NCI-H1048 (cell line): Measurements from ENCODE around the gene FOXRED1.
A peak's percentile ranks its signal among the peaks of the same experiment; 100 is the strongest.
"Not testable (repeated sequence)": the region's sequence is repeated elsewhere in the genome, so short reads cannot be mapped to it uniquely, and the experiment has no call there.

Experiments
- DNase-seq: peaks from one replicate; lab custom pipeline; 2025; lab: John Stamatoyannopoulos, UW

The FOXRED1 gene

GRCh38 chr11:126268708-126269579 lies at the start of gene FOXRED1, which contains the start of gene SRPRA:
Gene FOXRED1, plus strand, starts transcription at chr11:126269154. Its CDS starts 53 bp downstream, at chr11:126269207.
Gene SRPRA, minus strand, starts transcription at chr11:126268895. Its CDS starts 91 bp downstream, at chr11:126268804.
- peak; percentile 95 for DNase-seq

DNA sequence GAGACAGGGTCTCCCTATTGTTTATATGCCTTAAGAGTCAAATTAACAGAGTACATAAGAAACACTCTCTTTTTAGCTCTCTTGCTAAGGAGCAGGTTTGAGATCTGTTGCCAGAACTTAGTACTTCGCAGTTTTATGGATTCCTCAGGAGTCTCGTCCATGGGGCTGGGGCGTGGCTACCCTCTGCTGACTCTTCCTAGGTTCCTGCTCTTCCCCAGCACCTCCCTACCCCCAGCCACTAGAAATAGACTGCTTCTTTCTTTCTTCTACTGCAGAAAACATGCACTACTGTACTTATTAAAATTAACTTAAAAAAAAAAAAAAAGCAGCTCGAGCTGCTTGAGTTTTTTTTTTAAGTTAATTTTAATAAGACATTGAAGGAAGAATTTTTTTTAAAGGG lies 49.4 kb upstream of the FOXRED1 start:
- no peak for DNase-seq

GRCh38 chr11:126224647-126225294 lies 44.2 kb upstream of the FOXRED1 start:
- DNase-seq = no peak

- no peak for DNase-seq
These were observed 43.7 kb upstream of the FOXRED1 start for GRCh38 chr11:126225295-126225665.

DNA sequence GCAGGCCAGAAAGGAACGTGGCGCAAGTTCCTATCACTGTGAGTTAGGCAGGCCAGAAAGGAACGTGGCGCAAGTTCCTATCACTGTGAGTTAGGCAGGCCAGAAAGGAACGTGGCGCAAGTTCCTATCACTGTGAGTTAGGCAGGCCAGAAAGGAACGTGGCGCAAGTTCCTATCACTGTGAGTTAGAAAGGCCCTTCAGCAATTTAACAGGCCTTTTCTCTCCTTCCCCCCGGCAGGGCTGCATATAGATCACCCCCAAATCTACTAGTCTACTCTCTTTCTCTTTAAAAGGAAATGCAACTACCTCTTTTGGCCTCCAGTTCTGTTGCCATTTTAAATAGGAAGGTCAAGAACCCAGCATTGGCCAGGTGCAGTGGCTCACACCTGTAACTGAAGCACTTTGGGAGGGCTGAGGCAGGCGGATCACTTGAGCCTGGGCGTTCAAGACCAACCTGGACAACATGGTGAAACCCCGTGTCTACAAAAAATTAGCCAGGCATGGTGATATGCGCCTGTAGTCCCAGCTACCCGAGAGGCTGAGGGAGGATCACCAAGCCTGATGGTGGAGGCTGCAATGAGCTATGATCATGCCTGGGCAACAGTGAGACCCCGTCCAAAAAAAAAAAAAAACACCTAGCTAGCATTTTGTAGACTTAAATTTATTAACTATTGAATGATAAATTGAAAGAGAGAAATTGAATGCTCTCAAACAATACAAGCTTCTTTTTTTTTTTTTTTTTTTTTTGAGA lies 42.4 kb upstream of the FOXRED1 start:
- DNase-seq = no peak

DNA sequence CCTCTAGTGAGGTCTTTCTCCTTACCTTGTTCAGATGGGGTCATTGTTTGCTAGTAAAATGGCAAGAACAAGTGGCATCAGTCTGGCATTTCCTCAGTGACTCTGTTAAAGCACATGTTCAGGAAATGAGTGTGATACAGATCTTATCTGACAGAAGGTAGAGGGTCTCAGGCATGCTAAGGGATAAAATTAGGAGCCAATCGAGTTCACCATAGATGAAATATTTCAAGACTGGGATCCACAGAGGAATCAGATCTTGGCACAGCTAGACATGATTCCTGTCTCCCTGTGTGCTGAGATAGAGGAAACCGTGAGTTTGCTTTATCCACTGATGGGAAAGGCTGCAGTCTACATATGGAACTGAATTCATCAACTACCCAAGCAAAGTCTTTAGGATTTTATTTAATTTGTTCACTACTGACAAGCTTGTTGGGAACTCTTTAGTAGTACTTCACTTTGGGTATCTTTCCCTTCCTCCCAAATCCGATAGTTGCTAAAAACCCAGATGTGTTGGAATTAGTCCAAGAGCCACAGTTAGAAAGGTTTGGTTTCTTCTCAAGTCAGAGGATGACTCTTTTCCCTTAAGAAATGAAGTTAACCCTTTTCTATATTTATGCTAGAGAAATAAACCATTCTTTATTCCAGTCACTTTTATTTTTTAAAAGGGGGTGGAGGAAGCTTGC lies 39.0 kb upstream of the FOXRED1 start:
- DNase-seq = no peak

DNA sequence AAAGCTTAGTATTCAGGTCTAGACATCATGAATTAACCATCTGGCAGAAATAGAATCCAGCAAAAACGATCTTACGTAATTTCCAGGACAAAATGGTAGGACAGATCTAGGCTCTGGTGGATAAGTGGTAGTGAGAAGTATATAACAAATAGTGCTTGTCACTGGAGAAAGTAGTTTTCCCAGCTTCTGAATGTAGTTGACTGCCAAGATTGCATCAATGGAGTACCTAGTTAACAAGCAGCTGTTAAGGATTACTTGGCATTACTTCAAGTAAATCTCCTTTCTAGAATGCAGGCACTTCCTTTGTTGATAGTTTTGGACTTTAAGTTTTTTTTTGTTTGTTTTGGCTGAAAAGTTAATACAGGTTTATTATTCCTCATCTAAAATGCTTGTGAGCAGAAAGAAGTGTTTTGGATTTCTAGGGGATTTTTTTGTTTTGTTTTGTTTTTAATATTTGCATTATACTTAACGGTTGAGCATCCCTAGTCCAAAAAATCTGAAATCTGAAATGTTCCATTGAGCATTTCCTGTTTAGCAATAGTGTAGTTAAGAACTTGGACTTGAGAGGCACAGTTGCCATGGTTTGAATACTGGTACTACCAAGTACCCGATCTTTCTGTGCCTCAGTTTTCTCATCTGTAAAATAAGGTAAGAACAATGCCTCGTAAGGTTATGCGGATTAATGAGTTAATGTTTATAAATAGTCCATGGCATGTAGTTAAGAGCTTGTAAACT lies 37.1 kb upstream of the FOXRED1 start:
- no peak for DNase-seq

GRCh38 chr11:126232683-126233082 lies 36.3 kb upstream of the FOXRED1 start:
- no peak for DNase-seq

GRCh38 chr11:126233391-126233790 lies 35.6 kb upstream of the FOXRED1 start:
- no peak for DNase-seq

DNA sequence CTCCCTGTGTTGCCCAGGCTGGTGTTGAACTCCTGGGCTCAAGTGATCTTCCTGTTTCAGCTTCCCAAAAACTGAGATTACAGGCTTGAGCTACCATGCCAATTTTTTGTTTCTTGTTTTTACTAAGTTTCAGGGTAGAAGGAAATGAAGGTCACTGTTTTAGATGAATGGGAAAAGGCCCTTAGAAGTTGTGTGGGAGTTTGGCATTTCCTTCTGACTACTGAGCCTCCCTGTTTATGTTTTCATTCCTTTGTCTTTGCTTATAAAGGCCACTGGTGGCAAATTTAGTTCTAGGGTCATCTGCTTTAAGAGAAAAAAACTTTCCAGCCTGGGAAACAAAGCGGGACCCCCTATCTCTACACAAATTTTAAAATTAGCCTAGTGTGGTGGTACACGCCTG lies 22.3 kb upstream of the FOXRED1 start:
- DNase-seq = no peak

DNA sequence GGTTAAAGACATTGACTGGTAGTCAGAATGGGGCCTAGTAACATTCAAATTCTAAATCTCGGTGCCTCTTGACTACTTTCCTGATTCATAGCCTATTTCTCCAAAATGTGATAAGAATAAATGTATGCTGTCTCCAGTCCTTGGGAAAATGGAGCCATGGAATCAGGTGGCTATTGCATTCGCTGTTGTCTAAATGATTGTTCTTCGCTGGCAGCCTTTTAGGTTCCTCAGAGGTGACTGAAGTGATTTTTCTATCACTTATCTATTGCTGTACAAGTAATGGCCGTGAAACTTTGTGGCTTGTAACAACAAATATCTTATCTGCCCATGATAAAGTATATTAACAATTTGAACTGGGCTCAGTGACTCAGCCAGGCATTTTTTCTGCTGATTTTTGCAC lies 15.7 kb upstream of the FOXRED1 start:
- no peak for DNase-seq

- no peak for DNase-seq
These were observed 14.1 kb upstream of the FOXRED1 start for GRCh38 chr11:126254819-126255218.

DNA sequence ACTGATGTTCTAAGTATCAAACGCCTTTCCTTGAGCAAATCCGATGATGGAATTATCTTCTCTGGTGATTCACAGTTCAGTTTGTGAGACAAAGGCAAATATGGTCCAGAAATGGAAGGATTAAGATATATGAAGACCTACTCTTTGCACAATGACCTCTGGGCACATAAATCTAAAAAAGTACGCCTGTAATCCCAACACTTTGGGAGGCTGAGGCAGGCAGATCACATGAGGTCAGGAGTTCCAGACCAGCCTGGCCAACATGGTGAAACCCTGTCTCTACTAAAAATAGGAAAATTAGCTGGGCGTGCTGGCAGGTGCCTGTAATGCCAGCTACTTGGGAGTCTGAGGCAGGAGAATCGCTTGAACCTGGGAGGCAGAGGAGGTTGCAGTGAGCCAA lies 13.4 kb upstream of the FOXRED1 start:
- DNase-seq = not testable (repeated sequence)

DNA sequence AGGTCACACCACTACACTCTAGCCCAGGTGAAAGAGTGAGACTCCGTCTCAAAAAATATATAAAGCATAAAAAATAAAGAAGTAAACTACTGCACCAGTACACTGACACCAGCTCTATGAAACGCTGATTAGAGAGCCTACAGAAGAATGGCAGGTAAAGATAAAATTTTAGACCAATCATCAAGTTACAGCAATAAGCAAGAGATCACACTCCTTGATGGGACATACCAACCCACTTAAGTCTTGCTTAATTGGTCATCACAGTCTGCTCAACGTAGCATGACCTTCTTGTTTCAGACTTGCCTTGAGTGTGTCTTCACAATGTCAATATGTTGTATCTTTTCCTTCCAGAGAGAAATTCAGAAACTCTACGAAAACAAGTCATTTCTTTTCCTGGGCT lies 12.7 kb upstream of the FOXRED1 start:
- DNase-seq = no peak

DNA sequence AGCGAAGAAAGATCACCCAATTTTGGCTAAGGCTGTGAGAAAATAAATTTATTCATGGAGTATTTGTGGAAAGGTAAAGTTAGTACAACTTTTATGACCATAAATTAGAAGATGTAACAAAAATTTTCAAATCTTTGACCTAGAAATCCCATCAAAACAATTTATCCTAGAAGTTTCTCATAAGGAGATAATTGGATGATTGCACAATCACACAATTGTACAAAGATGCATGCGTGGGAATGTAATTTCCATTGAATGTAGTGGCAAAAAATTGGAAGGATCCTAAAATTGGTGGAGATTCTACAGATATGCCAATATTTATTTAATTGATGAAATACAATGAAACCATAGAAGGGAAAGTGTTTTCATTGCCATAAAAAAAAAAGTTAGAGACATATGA lies 11.8 kb upstream of the FOXRED1 start:
- DNase-seq = no peak

- no peak for DNase-seq
These were observed 11.2 kb upstream of the FOXRED1 start for GRCh38 chr11:126257764-126258163.

- no peak for DNase-seq
These were observed 6.7 kb upstream of the FOXRED1 start for GRCh38 chr11:126262216-126262615.

DNA sequence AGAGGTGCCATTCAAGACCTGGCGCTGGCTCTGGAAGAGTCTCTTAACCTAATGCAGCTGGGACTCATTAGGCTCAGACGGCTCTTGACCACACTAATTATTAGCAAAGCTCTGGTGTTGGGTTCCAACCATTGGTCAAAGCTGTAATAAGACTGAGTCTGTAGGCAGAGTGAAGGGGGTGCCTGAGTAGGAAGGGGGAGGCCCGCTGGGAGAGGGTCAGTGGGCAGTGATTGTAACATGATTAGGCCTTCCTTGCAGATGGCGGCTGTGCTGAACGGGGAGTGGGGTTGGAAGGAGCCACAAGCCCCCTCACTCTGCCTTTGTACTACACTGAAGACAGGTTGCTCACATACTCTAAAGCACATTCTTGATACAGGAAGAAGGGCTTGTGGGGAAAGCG lies 5.5 kb upstream of the FOXRED1 start:
- DNase-seq = no peak

- DNase-seq = no peak
These were observed 3.1 kb upstream of the FOXRED1 start for GRCh38 chr11:126265811-126266210.

GRCh38 chr11:126267650-126268049 lies 1.3 kb upstream of the FOXRED1 start:
- no peak for DNase-seq

DNA sequence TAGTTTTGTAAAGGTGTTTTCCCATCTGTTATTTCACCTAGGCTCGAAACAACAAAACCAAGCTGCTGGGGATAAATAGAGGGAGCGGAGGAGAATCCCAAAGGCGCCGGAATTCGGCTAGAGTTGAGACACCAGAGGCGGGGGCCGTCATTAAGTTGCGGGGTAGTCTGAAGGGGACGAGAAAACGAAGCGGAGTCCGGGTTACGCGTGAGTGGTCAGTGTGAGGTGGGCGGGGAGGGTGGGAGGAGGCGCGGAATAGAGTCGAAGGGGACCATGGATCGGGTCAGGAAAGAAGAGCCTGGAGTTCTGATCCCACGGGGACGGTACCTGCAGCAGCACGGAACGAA lies 620 bp upstream of the FOXRED1 start:
- no peak for DNase-seq

- DNase-seq = no peak
These were observed 8.4 kb downstream of the FOXRED1 start for GRCh38 chr11:126277322-126277721.
